Measurements from ENCODE around the gene SLC11A1. TPM values are rescaled to one million over a fixed set of nuclear protein-coding genes. Genes with fewer than 3 reads are reported as not detected.
A peak's percentile ranks its signal among the peaks of the same experiment; 100 is the strongest.

SLC11A1 gene
- total RNA-seq, 1 donor from 2014 or later, result 36.6 TPM

DNA sequence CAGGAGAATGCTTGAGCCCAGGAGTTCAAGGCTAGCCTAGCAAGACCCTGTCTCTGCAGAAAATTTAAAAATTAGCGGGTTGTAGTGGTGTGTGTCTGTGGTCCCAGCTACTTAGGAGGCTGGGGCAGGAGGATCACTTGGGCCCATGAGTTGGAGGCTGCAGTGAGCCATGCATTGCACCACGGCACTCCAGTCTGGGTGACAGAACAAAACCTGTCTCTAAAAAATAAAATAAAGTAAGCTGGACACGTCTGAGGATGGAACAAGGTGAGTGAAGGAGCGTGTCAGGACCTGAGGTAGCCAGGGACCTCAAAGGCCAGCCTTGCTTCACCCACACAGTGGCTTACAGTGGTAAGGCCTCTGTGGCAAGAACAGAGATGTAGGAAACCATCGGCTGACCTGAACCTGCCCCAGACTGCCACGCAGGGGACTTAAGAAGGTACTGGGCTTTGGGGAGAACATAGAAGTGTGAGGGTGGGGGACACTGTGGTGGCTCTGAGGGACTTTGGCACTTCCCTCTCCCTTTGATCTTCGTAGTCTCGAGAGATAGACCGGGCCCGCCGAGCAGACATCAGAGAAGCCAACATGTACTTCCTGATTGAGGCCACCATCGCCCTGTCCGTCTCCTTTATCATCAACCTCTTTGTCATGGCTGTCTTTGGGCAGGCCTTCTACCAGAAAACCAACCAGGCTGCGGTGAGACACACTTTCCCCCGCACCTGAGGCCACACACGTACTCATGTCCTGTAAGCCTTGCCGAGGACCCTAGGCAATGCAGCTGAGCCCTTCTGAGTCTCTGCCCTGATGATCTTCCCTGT is 7.5 kb downstream of the SLC11A1 start:
- DNase-seq (ENCODE audit: low spot score) (no peak), ATAC-seq (no peak)
- intact Hi-C loops (cut with DNase I), result loop anchor here (5.0 kb wide), 1 partner anchor 82 kb away; no protein-coding TSS in a partner anchor

DNA sequence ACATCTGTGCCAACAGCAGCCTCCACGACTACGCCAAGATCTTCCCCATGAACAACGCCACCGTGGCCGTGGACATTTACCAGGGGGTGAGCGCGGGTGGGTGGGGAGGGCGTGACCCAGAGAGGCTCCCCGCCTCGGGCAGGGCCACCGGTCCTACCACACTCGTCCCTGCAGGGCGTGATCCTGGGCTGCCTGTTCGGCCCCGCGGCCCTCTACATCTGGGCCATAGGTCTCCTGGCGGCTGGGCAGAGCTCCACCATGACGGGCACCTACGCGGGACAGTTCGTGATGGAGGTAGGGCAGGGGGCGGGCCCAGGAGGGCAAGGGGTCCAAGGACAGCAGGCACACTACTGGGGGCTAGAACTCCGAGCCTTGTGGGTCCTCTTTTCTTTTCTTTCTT is 9.1 kb downstream of the SLC11A1 start:
- DNase-seq (ENCODE audit: low spot score) (no peak), ATAC-seq (no peak)
- intact Hi-C loops (cut with DNase I), result loop anchor here (5.0 kb wide), 1 partner anchor 84 kb away; no protein-coding TSS in a partner anchor

DNA sequence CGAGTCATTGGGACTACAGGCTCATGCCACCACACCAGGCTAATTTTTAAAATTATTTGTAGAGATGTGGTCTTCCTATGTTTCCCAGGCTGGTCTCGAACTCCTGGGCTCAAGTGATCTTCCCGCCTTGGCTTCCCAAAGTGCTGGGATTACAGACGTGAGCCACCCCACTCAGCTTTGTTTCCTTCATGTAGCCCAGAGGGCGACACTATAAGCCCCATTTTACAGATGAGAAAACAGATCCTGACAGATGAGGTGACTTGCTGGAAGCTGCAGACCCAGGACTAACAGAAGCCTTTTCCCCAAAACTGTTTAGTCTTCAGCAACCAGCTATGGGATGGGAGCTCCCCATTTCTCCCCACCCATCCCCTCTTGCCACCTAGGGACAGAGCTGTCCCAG is 10.4 kb downstream of the SLC11A1 start:
- no peak for DNase-seq (ENCODE audit: low spot score)
- ATAC-seq, result no peak
- intact Hi-C loops (cut with DNase I), result loop anchor here (5.0 kb wide), 1 partner anchor 85 kb away; no protein-coding TSS in a partner anchor

DNA sequence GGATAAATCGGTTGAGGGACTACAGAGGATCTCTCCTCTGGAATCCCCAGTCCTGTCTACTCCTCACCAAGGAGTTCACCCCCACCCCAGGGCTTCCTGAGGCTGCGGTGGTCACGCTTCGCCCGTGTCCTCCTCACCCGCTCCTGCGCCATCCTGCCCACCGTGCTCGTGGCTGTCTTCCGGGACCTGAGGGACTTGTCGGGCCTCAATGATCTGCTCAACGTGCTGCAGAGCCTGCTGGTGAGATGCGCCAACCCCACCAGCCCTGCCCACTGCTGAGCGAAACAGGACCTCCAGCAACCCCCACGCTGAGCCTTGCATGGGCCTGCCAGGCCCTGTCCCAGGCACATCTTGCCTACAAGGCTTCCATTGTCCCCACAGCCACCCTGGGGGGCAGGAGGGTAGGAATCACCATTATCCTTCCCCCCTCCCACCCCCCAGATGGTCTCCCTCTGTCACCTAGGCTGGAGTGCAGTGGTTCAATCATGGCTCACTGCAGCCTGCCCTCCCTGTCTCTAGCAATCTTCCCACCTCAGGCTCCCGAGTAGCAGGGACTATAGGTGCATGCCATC is 10.9 kb downstream of the SLC11A1 start:
- no peak for DNase-seq (ENCODE audit: low spot score)
- intact Hi-C loops (cut with DNase I), result loop anchor here (5.0 kb wide), 1 partner anchor 86 kb away; no protein-coding TSS in a partner anchor
- ATAC-seq, result no peak

DNA sequence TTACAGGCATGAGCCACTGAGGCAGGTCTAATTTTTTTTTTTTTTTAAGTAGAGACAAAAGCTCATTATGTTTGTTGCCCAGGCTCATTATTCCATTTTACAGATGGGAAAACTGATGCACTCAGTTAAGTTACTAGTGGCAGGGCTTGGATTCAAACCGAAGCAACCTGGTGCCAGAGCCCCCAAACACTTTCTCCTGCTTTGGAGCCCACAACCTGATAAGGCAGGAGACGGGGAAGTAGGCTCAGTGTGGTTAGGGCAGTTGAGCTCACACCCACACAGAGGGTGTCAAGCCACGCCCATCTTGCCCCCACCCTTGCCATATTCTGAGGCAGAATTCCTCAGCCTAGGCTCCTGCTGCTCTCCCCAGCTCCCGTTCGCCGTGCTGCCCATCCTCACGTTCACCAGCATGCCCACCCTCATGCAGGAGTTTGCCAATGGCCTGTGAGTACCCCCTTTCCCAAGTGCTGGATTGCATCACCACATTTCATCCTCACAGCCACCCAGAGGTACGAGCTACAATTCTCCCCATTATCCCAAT is 11.7 kb downstream of the SLC11A1 start:
- ATAC-seq, result no peak
- intact Hi-C loops (cut with DNase I), result loop anchor here (5.0 kb wide), 1 partner anchor 87 kb away; no protein-coding TSS in a partner anchor
- no peak for DNase-seq (ENCODE audit: low spot score)

DNA sequence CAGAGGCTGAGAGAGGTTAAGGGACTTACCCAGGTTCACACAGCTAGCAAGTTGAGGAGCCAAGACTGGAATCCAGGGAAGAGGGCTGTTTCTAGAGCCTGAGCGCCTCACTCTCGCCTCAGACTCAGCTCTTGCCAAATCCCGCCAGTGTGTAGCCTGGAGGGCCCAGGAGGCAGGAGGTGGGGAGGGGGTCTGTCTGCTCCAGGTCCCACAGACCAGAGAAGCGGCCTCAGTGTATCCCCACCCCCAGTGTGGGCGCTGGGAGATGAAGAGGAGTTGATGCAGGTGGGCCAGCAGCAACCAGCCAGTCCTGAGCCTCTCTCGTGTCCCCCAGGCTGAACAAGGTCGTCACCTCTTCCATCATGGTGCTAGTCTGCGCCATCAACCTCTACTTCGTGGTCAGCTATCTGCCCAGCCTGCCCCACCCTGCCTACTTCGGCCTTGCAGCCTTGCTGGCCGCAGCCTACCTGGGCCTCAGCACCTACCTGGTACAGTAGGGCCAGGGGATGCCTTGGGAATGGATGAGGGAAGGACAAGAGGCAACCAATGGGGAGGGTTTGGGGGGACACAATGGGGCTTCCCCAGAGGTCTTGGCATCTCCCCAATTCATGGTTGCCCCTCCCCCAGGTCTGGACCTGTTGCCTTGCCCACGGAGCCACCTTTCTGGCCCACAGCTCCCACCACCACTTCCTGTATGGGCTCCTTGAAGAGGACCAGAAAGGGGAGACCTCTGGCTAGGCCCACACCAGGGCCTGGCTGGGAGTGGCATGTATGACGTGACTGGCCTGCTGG is 12.4 kb downstream of the SLC11A1 start:
- intact Hi-C loops (cut with DNase I), result loop anchor here (5.0 kb wide), 2 partner anchors 87 to 823 kb away; partner anchors contain the start of gene ABCB6
- DNase-seq (ENCODE audit: low spot score) (peak; percentile 72), ATAC-seq (no peak)

DNA sequence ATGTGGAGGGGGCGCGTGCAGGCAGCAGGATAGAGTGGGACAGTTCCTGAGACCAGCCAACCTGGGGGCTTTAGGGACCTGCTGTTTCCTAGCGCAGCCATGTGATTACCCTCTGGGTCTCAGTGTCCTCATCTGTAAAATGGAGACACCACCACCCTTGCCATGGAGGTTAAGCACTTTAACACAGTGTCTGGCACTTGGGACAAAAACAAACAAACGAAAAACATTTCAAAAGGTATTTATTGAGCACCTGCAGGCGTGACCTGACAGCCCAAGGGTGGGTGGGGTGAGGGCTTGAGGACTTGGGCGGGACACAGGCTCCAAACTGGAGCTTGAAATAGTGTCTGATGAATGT is 13.0 kb downstream of the SLC11A1 start:
- intact Hi-C loops (cut with DNase I), result loop anchor here (5.0 kb wide), 1 partner anchor 822 kb away; the partner anchor contains the start of gene ABCB6
- DNase-seq (ENCODE audit: low spot score), result no peak

DNA sequence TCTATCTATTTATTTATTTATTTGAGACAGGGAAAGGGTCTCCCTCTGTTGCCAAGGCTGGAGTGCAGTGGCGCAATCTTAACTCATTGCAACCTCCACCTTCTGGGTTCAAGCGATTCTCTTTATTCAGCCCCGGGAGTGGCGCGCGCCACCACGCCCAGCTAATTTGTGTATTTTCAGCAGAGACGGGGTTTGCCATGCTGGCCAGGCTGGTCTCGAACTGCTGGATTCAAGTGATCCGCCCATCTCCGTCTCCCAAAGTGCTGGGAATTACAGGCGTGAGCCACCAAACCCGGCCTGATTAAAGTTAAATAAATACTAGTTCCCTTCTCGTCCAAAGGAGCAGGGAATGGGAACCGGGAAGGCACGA is 13.4 kb downstream of the SLC11A1 start:
- ATAC-seq (no peak), DNase-seq (ENCODE audit: low spot score) (no peak)
- intact Hi-C loops (cut with DNase I), result loop anchor here (5.0 kb wide), 1 partner anchor 822 kb away; the partner anchor contains the start of gene ABCB6

More for the DNA sequence above, 13.0 kb downstream of the SLC11A1 start:
- ATAC-seq, result no peak

DNA sequence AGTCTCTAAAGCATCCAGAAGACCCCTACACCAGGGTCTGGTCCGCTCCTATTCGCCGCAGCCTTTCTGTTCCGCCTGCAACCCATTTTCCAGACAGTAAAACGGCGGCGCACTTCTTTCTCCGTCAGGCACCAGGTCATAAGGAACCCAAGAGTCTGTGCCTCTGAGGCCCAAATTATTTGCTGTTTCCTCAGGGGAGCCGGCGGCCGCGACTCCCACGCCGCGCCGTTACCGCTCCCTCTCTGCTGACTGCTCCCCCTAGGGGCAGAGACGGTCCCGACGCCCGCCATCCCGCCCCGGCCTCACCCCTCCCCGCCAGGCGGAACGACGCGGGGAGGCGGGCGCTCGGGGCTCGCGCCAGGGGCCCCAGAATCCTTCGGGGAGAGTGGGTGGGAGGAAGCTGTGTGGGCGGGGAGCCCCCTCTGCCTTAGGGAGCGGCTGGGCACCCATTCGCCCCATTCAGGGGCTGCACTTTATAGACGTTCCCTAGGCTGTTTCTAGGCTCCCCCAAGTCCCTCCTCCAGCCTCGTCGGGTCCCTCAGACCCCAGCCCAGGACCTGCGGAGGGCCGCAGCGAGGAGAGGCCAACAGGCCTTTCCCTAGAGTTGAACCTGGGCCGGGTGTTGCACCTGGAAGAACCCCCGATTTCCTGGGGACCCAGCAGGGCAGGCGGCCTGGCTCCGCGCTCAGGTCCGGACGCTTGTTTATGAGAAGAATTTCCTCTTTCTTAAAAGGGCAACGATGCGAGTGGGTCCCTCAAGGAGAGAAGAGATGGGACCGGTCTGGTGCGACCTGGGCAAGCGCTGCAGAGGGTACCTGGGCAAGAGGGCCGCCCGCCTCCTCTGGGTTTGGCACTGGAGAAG is 14.0 kb downstream of the SLC11A1 start:
- DNase-seq (ENCODE audit: low spot score), result peak; percentile 96
- intact Hi-C loops (cut with DNase I), result loop anchor here (5.0 kb wide), 1 partner anchor 821 kb away; the partner anchor contains the start of gene ABCB6
- peak; percentile 83 for ATAC-seq

DNA sequence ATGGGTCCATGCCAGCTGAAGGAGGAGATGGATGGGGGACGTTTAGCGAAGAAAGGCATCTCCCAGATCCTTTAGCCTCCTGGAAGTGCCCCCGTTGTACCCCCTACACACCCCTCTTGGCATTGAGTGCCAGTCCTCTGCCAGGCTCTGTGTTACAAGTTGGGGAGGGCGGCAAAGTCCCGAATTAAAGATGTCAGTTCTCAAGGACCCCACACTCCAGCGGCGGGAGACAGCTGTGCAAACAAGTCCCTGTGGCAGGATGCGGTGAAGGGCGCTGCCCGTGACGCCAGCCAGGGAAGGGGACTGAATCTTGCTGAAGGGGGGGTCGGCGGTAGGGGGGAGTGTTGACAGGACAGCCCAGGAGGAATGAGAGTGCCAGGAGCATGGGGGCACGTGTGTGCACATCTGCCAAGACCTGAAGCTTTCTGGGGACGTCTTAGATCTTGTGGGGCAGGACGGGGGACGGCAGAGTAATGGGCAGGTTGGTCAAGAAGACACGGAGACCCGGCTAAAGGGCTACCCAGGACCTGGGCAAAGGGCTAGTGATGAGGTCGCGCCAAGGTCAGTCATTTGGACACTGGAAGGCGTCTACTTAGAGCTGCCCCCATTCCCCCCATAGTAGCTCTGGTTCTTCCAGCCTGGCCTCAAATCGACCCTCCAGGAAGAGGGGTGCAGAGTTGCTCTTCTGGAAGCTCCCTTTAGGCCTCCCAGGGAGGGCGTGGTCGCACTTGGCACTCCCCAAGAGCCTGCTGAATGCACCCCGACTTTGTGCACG is 14.8 kb downstream of the SLC11A1 start:
- intact Hi-C loops (cut with DNase I), result loop anchor here (5.0 kb wide), 1 partner anchor 820 kb away; the partner anchor contains the start of gene ABCB6

DNA sequence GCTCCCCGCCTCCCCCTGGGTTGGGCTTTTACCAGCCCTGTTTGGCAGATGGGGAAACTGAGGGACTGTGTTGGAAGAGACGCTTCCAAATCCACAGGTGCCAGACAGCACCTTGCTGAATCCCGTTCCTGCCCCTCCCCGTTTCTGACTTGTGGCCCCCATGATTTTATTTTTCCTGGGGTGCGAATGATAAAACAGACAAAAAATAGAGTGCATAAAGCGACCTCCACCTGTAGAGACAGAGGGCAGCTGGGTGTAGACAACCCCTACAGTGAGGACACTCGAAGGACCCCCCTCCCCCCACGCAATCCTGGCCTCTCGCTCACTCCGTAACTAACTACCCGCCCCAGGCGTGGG is 15.4 kb downstream of the SLC11A1 start:
- intact Hi-C loops (cut with DNase I), result loop anchor here (5.0 kb wide), 1 partner anchor 820 kb away; the partner anchor contains the start of gene ABCB6
- DNase-seq (ENCODE audit: low spot score), result no peak
- peak; percentile 14 for ATAC-seq

More for the DNA sequence above, 14.8 kb downstream of the SLC11A1 start:
- DNase-seq (ENCODE audit: low spot score), result peak; percentile 87
- ATAC-seq, result peak; percentile 33

DNA sequence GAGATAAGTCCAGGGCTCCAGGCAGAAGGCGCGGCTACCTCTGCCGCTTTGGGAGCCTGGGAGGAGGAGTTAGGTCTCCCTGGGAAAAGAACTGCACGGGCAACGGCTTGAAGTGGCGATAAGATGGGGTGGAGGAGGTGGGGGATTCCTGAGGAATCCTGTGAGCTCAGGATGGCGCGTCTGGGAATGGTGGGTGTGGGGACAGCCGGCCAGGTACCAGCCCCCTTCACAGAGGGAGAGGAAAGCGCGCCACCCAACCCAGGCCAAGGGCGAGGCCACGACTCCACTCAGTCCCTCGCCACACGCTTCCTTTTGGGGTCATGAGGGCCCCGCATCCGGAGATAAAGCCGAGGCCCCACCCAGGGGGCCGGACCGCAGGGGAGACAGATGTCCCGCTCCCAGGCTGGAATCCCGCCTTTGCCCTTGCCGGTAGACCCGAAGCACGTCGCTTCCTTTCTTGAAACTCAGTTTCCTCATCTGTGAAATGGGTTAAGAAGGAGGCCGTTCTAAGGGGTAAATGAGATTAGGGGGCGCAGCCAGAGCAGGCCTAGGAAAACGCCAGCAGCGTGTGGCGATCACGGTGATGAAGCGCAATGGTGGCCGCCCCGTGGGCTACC is 15.9 kb downstream of the SLC11A1 start:
- intact Hi-C loops (cut with DNase I), result loop anchor here (5.0 kb wide), 1 partner anchor 819 kb away; the partner anchor contains the start of gene ABCB6
- ATAC-seq, result peak; percentile 1
- peak; percentile 78 for DNase-seq (ENCODE audit: low spot score)

DNA sequence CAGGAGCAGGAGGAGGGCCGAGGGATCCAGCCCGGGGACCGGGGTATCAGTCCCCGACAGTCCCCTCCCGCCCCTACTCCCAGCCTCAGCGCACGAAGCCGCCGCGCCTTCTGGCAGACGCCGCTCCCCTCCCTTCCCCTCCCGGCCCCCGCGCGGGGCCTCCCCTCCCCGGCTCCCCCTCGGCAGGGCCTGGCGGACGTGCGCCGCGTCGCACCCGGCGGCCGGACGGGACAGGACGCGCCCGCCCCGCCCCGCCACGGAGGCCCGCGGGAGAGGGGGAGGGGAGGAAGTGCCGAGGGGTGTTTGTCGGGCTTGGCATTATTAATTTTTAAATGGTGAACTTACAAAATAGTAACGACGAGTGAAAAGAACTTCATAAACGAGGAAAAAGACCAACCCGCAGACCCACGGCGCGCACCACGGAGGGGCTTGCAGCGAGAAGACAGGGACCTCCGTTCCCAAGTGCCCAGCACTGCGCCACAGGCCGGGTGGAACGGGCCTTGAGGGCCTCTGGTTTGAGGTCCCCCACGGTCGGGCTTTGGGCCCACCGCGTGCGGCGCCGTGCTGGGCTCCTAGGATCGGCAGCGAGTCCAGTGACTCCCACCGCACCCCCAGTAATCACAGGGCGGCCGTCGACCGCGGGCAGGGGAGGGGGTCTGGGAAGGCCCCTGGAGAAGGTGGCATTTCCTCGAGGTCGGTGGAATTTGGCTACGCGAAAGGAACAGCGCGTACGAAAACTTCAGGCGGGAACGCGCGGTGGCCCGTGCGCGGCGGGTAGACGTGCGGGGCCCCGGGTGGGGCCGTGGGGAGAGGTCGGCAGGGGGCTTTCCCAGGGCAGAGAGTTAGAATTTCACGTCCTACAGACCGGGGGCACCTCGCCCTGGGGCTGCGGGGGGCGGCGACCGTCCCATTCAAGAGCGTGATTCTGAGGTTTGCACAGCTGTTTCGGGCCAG is 16.6 kb downstream of the SLC11A1 start:
- ATAC-seq (peak; percentile 58), DNase-seq (ENCODE audit: low spot score) (peak; percentile 91)
- intact Hi-C loops (cut with DNase I), result loop anchor here (5.0 kb wide), 1 partner anchor 819 kb away; the partner anchor contains the start of gene ABCB6

DNA sequence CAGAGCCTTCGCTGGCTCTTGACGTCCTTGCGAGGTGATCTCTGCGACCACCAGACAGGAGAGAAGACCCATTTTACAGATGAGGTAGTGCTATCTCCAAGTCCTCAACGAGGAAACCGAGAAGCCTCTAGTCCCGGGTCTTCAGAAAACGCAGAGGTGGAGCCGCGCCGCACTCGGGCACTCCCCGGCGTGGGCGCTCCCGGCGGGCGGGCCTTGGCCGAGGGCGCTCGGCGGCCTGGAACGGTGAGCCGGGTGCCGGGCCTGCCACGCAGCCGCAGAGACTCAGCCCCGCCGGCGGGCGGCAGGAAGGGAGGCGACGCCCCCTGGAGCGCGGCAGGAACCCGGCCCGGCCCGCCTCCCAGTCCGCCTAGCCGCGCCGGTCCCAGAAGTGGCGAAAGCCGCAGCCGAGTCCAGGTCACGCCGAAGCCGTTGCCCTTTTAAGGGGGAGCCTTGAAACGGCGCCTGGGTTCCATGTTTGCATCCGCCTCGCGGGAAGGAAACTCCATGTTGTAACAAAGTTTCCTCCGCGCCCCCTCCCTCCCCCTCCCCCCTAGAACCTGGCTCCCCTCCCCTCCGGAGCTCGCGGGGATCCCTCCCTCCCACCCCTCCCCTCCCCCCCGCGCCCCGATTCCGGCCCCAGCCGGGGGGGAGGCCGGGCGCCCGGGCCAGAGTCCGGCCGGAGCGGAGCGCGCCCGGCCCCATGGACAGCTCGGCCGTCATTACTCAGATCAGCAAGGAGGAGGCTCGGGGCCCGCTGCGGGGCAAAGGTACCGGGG is 17.5 kb downstream of the SLC11A1 start, which contains the start of gene CTDSP1:
Gene CTDSP1, plus strand, starts transcription at position 478 of the 776 bp plus-strand sequence. Its CDS starts 223 bp downstream, at position 701.
- intact Hi-C loops (cut with DNase I), result loop anchor here (5.0 kb wide), 1 partner anchor 818 kb away; the partner anchor contains the start of gene ABCB6
- ATAC-seq (peak; percentile 66), DNase-seq (ENCODE audit: low spot score) (peak; percentile 98)
